NCI-H1694 treated with DMSO at 0.1 percent for 48 hours (cell line): ENCODE measurements around the gene GJB2.

Source experiments
- DNase-seq: peaks from one replicate; lab custom pipeline; 2025; lab: John Stamatoyannopoulos, UW

Gene GJB2

DNA sequence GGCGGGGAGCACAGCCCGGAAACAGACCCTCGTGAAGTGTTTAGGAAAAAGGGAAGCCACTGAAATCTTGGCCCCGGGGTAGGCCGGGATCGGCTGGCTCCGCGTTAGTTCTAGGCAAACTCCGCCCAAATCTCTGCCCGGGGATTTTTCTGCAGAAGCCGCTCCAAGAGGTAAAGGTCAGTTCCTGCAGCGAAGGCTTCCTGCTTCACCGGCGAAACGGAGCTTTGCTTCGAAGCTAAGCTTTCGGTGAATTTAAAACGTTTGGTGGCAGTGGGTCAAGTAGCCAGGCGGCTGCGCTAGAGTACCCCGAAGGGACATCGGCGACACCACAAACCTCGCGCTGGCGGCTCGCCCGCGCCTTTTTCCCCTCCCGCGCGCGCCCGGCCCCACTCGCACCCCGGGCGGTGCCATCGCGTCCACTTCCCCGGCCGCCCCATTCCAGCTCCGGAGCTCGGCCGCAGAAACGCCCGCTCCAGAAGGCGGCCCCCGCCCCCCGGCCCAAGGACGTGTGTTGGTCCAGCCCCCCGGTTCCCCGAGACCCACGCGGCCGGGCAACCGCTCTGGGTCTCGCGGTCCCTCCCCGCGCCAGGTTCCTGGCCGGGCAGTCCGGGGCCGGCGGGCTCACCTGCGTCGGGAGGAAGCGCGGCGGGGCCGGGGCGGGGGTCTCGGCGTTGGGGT lies 441 bp downstream of the GJB2 start:
- no peak for DNase-seq

DNA sequence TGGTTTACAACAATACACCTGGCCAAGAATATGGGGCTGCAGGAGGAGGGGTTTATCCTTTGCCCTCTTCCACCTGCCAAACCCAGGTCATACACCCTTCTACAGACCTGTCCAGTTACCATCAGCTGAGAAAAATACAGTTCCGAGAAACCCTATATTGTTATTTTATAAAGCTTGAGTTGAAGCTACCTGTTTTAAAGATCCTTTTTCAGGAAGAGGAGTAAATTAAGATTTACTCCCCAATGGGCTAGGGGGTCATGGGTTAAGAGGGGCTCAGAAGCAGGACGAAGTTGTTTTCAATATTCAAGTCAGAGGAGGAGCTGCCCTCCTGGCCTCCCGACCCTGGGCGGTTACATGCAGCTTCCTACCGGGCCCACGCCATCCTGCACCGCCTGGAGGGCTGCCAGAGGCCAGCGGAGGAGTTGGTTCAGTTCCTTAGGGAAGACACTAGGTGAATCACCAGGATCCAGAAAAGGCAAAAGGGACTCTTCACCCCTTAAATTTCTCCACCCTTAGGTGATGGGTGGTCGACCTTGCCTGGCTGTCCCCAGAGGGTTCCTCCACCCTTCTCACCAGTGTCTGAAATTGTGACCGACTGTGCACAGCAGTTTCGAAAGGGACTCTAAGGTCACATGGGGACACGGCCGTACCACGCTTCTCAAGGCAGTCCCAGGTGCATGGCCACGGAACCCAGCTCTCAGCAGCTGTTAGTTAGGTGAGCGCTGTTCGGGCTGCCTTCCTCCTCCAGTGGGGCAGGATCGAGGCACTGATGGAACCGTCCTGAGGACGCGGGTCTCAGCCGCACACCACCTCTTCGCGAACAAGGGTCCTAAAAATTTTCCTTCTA lies 1.2 kb downstream of the GJB2 start:
- DNase-seq, result no peak

DNA sequence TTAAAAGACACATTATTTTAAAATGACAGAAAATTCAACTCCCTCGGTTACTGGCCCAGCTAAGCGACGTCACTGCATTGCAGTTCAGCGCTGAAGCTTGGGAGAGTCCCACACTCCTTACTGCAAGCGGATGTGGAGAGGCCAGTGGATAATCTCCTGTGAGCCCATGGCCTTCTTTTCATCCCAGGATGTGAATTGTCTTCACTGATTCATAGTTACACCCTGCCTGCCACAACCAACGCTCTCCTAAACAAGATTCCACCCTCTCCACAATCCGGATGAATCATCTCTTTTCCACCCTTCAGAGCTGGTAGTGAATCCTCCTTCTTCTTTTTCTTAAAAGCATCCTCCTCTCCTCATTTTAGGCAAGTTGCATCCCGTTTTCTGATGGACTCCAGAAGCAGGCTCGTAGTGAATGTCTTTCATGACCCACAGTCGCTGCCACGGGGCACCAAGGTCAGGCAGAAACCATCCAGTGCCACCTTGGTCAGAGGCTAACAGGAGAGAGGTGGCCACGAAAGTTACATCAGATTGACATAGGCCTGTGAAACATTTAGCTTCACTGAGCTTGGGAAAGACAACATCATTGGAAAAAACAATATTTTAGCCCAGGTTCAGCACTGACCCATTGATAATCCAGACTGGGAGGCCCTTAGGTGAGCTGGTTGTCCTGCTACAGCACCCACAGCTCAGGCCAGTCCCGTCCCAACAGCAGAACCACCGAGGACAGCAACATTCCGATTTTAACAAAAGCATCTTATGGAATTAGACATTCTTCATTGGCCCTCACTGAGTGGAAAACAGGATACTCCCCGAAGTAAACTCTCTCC lies 2.0 kb downstream of the GJB2 start:
- DNase-seq, result no peak

GRCh38 chr13:20190076-20190475 lies 2.7 kb downstream of the GJB2 start:
- DNase-seq, result no peak

DNA sequence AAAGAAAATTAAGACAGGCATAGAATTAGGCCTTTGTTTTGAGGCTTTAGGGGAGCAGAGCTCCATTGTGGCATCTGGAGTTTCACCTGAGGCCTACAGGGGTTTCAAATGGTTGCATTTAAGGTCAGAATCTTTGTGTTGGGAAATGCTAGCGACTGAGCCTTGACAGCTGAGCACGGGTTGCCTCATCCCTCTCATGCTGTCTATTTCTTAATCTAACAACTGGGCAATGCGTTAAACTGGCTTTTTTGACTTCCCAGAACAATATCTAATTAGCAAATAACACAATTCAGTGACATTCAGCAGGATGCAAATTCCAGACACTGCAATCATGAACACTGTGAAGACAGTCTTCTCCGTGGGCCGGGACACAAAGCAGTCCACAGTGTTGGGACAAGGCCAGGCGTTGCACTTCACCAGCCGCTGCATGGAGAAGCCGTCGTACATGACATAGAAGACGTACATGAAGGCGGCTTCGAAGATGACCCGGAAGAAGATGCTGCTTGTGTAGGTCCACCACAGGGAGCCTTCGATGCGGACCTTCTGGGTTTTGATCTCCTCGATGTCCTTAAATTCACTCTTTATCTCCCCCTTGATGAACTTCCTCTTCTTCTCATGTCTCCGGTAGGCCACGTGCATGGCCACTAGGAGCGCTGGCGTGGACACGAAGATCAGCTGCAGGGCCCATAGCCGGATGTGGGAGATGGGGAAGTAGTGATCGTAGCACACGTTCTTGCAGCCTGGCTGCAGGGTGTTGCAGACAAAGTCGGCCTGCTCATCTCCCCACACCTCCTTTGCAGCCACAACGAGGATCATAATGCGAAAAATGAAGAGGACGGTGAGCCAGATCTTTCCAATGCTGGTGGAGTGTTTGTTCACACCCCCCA lies 3.8 kb downstream of the GJB2 start:
- no peak for DNase-seq

DNA sequence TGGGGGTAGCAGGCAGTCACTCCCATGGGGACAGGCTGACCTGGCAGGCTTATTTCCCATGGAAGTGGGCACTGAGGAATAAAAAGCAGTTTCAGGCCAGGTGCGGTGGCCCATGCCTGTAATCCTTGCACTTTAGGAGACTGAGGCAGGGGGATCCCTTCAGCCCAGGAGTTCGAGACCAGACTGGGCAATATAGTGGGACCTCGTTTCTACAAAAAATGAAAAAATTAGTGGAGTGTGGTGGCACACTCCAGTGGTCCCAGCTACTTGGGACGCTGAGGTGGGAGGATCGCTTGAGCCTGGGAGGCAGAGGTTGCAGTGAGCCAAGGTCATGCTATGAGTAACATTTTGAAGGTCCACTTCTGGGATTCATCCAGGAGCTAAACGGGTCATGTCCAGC lies 6.0 kb downstream of the GJB2 start:
- no peak for DNase-seq

- DNase-seq, result peak; percentile 51
Observed at GRCh38 chr13:20185366-20186056, 7.2 kb downstream of the GJB2 start.

DNA sequence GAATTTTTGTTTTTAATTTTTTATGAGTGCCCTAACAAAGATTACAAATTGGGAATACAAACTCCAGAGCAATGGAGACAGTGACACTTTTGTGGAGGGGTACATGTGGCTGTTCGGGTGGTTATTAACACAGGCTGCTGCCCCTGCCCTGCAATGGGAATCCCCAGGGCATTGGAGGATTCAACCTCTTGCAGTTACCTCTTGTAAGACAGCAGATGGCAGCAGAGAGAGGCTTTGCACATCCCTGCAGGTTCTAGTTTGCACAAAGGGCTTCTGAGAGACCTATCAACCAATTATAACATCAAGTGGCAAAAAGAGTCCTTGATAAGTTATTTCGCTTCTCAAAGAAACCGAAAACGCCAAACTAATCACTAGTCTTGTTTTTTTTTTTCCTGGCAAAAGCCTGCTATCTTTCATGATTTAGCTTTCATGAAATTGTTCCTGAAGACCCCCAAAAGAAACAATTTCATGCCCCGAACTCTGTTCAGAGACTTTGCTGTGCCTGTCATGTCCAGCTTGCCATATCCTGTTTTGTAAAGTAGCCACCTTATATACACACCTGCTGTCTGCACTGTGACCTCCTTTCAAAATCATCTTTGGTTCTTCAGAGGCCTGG lies 10.4 kb downstream of the GJB2 start:
- DNase-seq, result peak; percentile 79

DNA sequence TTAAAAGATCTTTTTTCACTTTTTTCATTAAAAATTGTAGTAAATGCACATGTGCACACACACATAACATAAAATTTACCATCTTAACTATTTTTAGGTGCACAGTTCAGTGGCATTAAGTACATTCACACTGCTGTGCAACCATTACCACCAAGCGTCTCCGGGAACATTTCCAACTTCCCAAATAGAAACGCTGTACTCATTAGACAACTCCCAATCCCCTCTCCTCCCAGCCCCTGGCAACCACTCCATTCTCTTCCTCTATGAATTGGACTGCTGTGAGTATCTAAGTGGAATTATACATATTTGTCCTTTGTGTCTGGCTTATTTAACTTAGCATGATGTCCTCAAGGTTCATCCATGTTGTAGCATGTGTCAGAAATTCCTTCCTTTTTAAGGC lies 11.6 kb downstream of the GJB2 start:
- DNase-seq, result no peak

- no peak for DNase-seq
Observed at GRCh38 chr13:20178156-20178555, 14.6 kb downstream of the GJB2 start.

GRCh38 chr13:20177049-20177831 lies 15.5 kb downstream of the GJB2 start:
- DNase-seq, result no peak

- DNase-seq, result no peak
Observed at GRCh38 chr13:20175907-20176652, 16.7 kb downstream of the GJB2 start.

GRCh38 chr13:20175406-20175794 lies 17.3 kb downstream of the GJB2 start:
- DNase-seq, result no peak

- no peak for DNase-seq
Observed at GRCh38 chr13:20174656-20175405, 17.9 kb downstream of the GJB2 start.

GRCh38 chr13:20173116-20173746 lies 19.5 kb downstream of the GJB2 start:
- no peak for DNase-seq

DNA sequence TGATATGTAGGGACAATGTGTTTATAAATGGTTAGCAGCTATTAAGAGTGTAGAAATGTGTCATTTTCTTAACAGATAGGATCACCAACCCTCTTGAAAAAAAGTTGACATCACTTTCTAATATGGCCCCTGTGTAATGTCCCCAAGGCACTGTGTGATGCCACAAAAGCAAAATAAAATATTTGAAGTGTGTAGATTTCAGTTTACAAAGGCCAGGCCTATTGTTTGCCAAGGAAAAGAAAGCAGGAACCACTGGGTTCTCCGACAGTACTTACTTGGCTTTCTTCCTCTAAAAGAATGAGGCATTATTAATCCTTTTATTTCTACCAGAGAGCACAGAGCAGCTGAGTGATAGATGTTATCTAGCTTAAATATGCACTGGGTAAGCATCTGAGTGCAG lies 21.4 kb downstream of the GJB2 start:
- no peak for DNase-seq

GRCh38 chr13:20170921-20171320 lies 21.8 kb downstream of the GJB2 start:
- DNase-seq, result no peak

GRCh38 chr13:20168396-20168795 lies 24.3 kb downstream of the GJB2 start:
- no peak for DNase-seq
